H9 (cell line): Measurements from ENCODE around the gene MICAL3. TPM values are rescaled to one million over a fixed set of nuclear protein-coding genes. Genes with fewer than 3 reads are reported as not detected.

ENCODE experiments used
- DNase-seq: peaks from one replicate; pipeline ENCODE4 v3.0.0-alpha.2; 2017
- H2AFZ ChIP-seq: one replicate; pipeline ENCODE4 v1.6.1; 2013; ENCODE audit warnings: mild to moderate bottlenecking, low read length, control low read depth, moderate library complexity
- H2AK5ac ChIP-seq: 2 replicates; pipeline ENCODE4 v1.6.1; 2013; ENCODE audit warnings: low read length, control low read depth, mixed read lengths; ENCODE audit not compliant: insufficient read length
- H2BK120ac ChIP-seq: one replicate; pipeline ENCODE4 v1.6.1; 2013; ENCODE audit warnings: low read depth, mild to moderate bottlenecking, low read length, control low read depth, inconsistent platforms; ENCODE audit not compliant: poor library complexity, severe bottlenecking
- H2BK12ac ChIP-seq: 2 replicates; pipeline ENCODE4 v1.6.1; 2013; ENCODE audit warnings: low read length, control low read depth, mixed read lengths, low read depth; ENCODE audit not compliant: insufficient read length
- H2BK15ac ChIP-seq: 2 replicates; pipeline ENCODE4 v1.6.1; 2013; ENCODE audit warnings: low read depth, low read length, control low read depth
- H2BK20ac ChIP-seq: one replicate; pipeline ENCODE4 v1.6.1; 2013; ENCODE audit warnings: low read depth, mild to moderate bottlenecking, low read length, control low read depth, inconsistent platforms; ENCODE audit not compliant: poor library complexity, severe bottlenecking
- H2BK5ac ChIP-seq: 2 replicates; pipeline ENCODE4 v1.6.1; 2013; ENCODE audit warnings: low read length, control low read depth, mixed read lengths; ENCODE audit not compliant: insufficient read length
- H3K14ac ChIP-seq: 2 replicates; pipeline ENCODE4 v1.6.1; 2013; ENCODE audit warnings: low read length, control low read depth; ENCODE audit not compliant: insufficient read depth
- H3K18ac ChIP-seq: 2 replicates; pipeline ENCODE4 v1.6.1; 2013; ENCODE audit warnings: low read depth, mild to moderate bottlenecking, mixed read lengths, low read length, control low read depth; ENCODE audit not compliant: insufficient read length
- H3K23ac ChIP-seq: 2 replicates; pipeline ENCODE4 v1.6.1; 2013; ENCODE audit warnings: low read length, control low read depth, mixed read lengths, low read depth; ENCODE audit not compliant: insufficient read length
- H3K23me2 ChIP-seq: 2 replicates; pipeline ENCODE4 v1.6.1; 2013; ENCODE audit warnings: low read depth, mild to moderate bottlenecking, mixed read lengths, low read length, control low read depth; ENCODE audit not compliant: insufficient read length, poor library complexity, severe bottlenecking
- H3K27ac ChIP-seq: 2 replicates; pipeline ENCODE4 v1.5.1; 2013; ENCODE audit warnings: low read length, control low read depth, mixed read lengths, low read depth; ENCODE audit not compliant: insufficient read length
- H3K27me3 ChIP-seq: 2 replicates; pipeline ENCODE4 v1.6.1; 2013; ENCODE audit warnings: low read length, control low read depth, inconsistent platforms; ENCODE audit not compliant: insufficient read depth
- H3K4ac ChIP-seq: 2 replicates; pipeline ENCODE4 v1.6.1; 2013; ENCODE audit warnings: low read depth, mild to moderate bottlenecking, control low read depth, inconsistent platforms, low read length, moderate library complexity
- H3K4me1 ChIP-seq: 2 replicates; pipeline ENCODE4 v1.6.1; 2013; ENCODE audit warnings: low read length, control low read depth, inconsistent platforms; ENCODE audit not compliant: insufficient read depth
- H3K4me2 ChIP-seq: 2 replicates; pipeline ENCODE4 v1.6.1; 2013; ENCODE audit warnings: low read length, control low read depth, mixed read lengths; ENCODE audit not compliant: insufficient read length, insufficient read depth
- H3K56ac ChIP-seq: 2 replicates; pipeline ENCODE4 v1.6.1; 2013; ENCODE audit warnings: low read depth, mild to moderate bottlenecking, mixed read lengths, low read length, control low read depth; ENCODE audit not compliant: insufficient read length
- H3K79me1 ChIP-seq: 2 replicates; pipeline ENCODE4 v1.6.1; 2013; ENCODE audit warnings: low read depth, mild to moderate bottlenecking, moderate library complexity, low read length, control low read depth, inconsistent platforms; ENCODE audit not compliant: insufficient read depth, poor library complexity, severe bottlenecking
- H3K79me2 ChIP-seq: 2 replicates; pipeline ENCODE4 v1.6.1; 2013; ENCODE audit warnings: low read length, control low read depth, inconsistent platforms; ENCODE audit not compliant: insufficient read depth
- H3K9ac ChIP-seq: 2 replicates; pipeline ENCODE4 v1.6.1; 2013; ENCODE audit warnings: low read length, control low read depth, mixed read lengths; ENCODE audit not compliant: insufficient read length; ENCODE audit errors: extremely low read depth
- H3K9me3 ChIP-seq: one replicate; pipeline ENCODE4 v1.6.1; 2013; ENCODE audit warnings: low read depth, low read length, inconsistent platforms; ENCODE audit not compliant: control insufficient read depth
- H3T11ph ChIP-seq: one replicate; pipeline ENCODE4 v1.6.1; 2013; ENCODE audit warnings: mild to moderate bottlenecking, low read length, control low read depth, inconsistent platforms
- H4K20me1 ChIP-seq: one replicate; pipeline ENCODE4 v1.6.1; 2013; ENCODE audit not compliant: control insufficient read depth, insufficient read length, insufficient read depth
- H4K5ac ChIP-seq: 2 replicates; pipeline ENCODE4 v1.6.1; 2013; ENCODE audit warnings: low read depth, mild to moderate bottlenecking, mixed read lengths, low read length, control low read depth; ENCODE audit not compliant: insufficient read length
- H4K8ac ChIP-seq: replicated peaks from 2 replicates; pipeline ENCODE4 v1.6.1; 2013; ENCODE audit warnings: low read length, control low read depth, mixed read lengths, low read depth; ENCODE audit not compliant: insufficient read length
- H4K91ac ChIP-seq: 2 replicates; pipeline ENCODE4 v1.6.1; 2013; ENCODE audit warnings: low read depth, mild to moderate bottlenecking, moderate library complexity, mixed read lengths, low read length, control low read depth; ENCODE audit not compliant: insufficient read length
- H3K27ac Mint-ChIP-seq, 3 experiments: 2 replicates in 2 of 3; 3 replicates in 1 of 3; pipeline ENCODE4 v1.8.0; 2020 to 2021; ENCODE audit warnings: mixed read lengths in 3 of 3, mild to moderate bottlenecking in 1 of 3, moderate library complexity in 1 of 3
- H3K27me3 Mint-ChIP-seq: 2 replicates; pipeline ENCODE4 v1.8.0; 2021; ENCODE audit warnings: low read depth, mild to moderate bottlenecking, moderate library complexity, mixed read lengths
- H3K36me3 Mint-ChIP-seq, 3 experiments: 2 replicates in 2 of 3; 3 replicates in 1 of 3; pipeline ENCODE4 v1.8.0; 2020 to 2021; ENCODE audit warnings: low read depth in 3 of 3, mixed read lengths in 3 of 3; ENCODE audit not compliant: insufficient read depth in 1 of 3
- H3K4me1 Mint-ChIP-seq, 2 experiments: 2 replicates each; pipeline ENCODE4 v1.8.0; 2020; ENCODE audit warnings: mixed read lengths in 2 of 2
- H3K4me3 Mint-ChIP-seq, 2 experiments: 2 replicates in 1 of 2; 3 replicates in 1 of 2; pipeline ENCODE4 v1.8.0; 2020 to 2021; ENCODE audit warnings: mild to moderate bottlenecking in 2 of 2, mixed read lengths in 2 of 2, moderate library complexity in 1 of 2
- H3K9me3 Mint-ChIP-seq, 2 experiments: 2 replicates in 1 of 2; 3 replicates in 1 of 2; pipeline ENCODE4 v1.8.0; 2020; ENCODE audit warnings: mild to moderate bottlenecking in 2 of 2, mixed read lengths in 2 of 2, moderate library complexity in 1 of 2
- CTCF ChIP-seq: fragments of 200-600 bp; sonication (generic); conservative IDR thresholded peaks from 3 replicates; pipeline ENCODE4 v1.8.0; 2021; ENCODE audit warnings: antibody characterized with exemption, mild to moderate bottlenecking
- WGBS: extraction: QIAGEN DNeasy Blood & Tissue Kit; methylation state at CpG from one replicate; pipeline ENCODE4 v1.1.7; 2013; ENCODE audit warnings: missing lambda C conversion rate, low lambda C conversion rate, mixed read lengths; ENCODE audit not compliant: insufficient read length; ENCODE audit errors: extremely low coverage; 5-methylcytosine and 5-hydroxymethylcytosine counted together
- total RNA-seq: library from RNA; stranded (reverse); gene quantifications from 2 replicates; pipeline ENCODE4 v1.2.1, GENCODE V29; 2021

The MICAL3 gene
- total RNA-seq, 1 experiment from 2014 or later: 50.2 TPM

DNA sequence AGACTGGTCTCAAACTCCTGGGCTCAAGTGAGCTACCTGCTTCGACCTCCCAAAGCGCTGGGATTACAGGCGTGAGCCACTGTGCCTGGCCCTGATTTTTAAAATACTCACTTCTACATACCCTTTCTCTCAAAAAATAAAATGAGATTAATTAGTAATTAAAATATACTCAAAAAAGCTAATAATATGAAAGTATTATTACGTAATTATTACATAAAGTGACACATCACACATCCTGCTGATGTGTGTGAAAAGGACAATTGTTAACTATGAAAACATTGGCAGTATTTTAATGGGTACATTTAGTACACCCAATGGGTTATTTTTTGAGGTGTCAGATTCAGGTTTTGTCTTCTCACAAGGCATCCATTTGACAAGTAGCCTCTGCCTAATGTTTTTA is 21.4 kb upstream of the MICAL3 start:
- Histone ChIP-seq H2BK5ac (no peak overlapping the region), H3K56ac (no peak overlapping the region), H3T11ph (no peak overlapping the region), H4K5ac (no peak overlapping the region), H3K23me2 (no peaks in the 10 kb centered on the region), H3K4ac (no peak overlapping the region), H3K9ac (no peak overlapping the region), H3K27me3 (no peaks in the 10 kb centered on the region), H3K79me2 (no peaks in the 10 kb centered on the region), H3K27ac (no peak overlapping the region), H2AK5ac (no peak overlapping the region), H3K79me1 (no peaks in the 10 kb centered on the region), H2AFZ (no peak overlapping the region), H3K4me1 (no peaks in the 10 kb centered on the region), H3K14ac (no peak overlapping the region), H4K8ac (no peak overlapping the region), H3K23ac (no peak overlapping the region), H3K9me3 (peaks cover 4% of the 10 kb centered on the region), H2BK12ac (no peak overlapping the region), H4K20me1 (no peaks in the 10 kb centered on the region), H3K4me2 (no peak overlapping the region), H2BK120ac (no peak overlapping the region), H3K18ac (no peak overlapping the region), H4K91ac (no peak overlapping the region), H2BK15ac (no peak overlapping the region), H2BK20ac (no peak overlapping the region)
- Mint-ChIP-seq H3K27me3 (peaks cover 12% of the 10 kb centered on the region), H3K36me3 (0 out of 7 replicates have a peak, but pooled peaks cover 0 to 2% (median 0%) of the 10 kb centered on the region in 3 experiments), H3K4me1 (0 out of 4 replicates have a peak, but pooled peaks cover 0 to 2% of the 10 kb centered on the region in 2 experiments), H3K27ac (no peak overlapping the region), H3K9me3 (peaks cover 7 to 8% of the 10 kb centered on the region in 2 experiments; a peak in 4 of 5 replicates), H3K4me3 (no peak overlapping the region)
- no peak for DNase-seq
- no CpG with 5 or more reads among the region's 4 CpGs for WGBS
- TF ChIP-seq CTCF: no peak
